WTC11 (cell line): ENCODE data around the gene C17orf75. TPM values are rescaled to one million over a fixed set of nuclear protein-coding genes. Genes with fewer than 3 reads are reported as not detected.

Experiments used
- ATAC-seq: fragments of 200-7000 bp; cut with Tn5 transposase; 2 replicates; pipeline ENCODE4 v1.10.0; 2021; ENCODE audit warnings: mild to moderate bottlenecking, moderate library complexity
- CTCF ChIA-PET: fragments of 300-600 bp; sonication (Branson Sonifier 250); formaldehyde crosslinking; loops from one replicate; lab custom pipeline; 2021; ENCODE audit warnings: antibody characterized with exemption; lab: Charles Lee
- POLR2A ChIA-PET: fragments of 350-600 bp; sonication (Branson Sonifier 250); formaldehyde crosslinking; loops from one replicate; lab custom pipeline; 2021; ENCODE audit warnings: antibody characterized with exemption; lab: Charles Lee
- DNase-seq: peaks from one replicate; pipeline ENCODE4 v3.0.0; 2021; ENCODE audit warnings: low spot score
- H3K27ac Mint-ChIP-seq: 2 replicates; pipeline ENCODE4 v1.8.0; 2021; ENCODE audit warnings: mixed read lengths
- H3K27me3 Mint-ChIP-seq: 2 replicates; pipeline ENCODE4 v1.8.0; 2021; ENCODE audit warnings: low read depth, mild to moderate bottlenecking, moderate library complexity, mixed read lengths
- H3K36me3 Mint-ChIP-seq: 2 replicates; pipeline ENCODE4 v1.8.0; 2021; ENCODE audit warnings: mixed read lengths
- H3K4me1 Mint-ChIP-seq: 2 replicates; pipeline ENCODE4 v1.8.0; 2022; ENCODE audit warnings: mixed read lengths
- H3K4me3 Mint-ChIP-seq: 2 replicates; pipeline ENCODE4 v1.8.0; 2021; ENCODE audit warnings: mild to moderate bottlenecking, moderate library complexity, mixed read lengths
- H3K9me3 Mint-ChIP-seq: 2 replicates; pipeline ENCODE4 v1.8.0; 2021; ENCODE audit warnings: mixed read lengths
- ESRRA ChIP-seq: sonication (generic); formaldehyde crosslinking; IDR thresholded peaks from 2 replicates; pipeline ENCODE4 v1.8.1; 2022; ENCODE audit warnings: mild to moderate bottlenecking, missing genetic modification reagents, borderline replicate concordance
- FOXJ3 ChIP-seq: sonication (generic); formaldehyde crosslinking; IDR thresholded peaks from 2 replicates; pipeline ENCODE4 v1.9.0; 2021; ENCODE audit warnings: missing genetic modification reagents, mild to moderate bottlenecking, borderline replicate concordance
- FOXK1 ChIP-seq: sonication (generic); formaldehyde crosslinking; IDR thresholded peaks from 2 replicates; pipeline ENCODE4 v1.8.0; 2022; ENCODE audit warnings: mild to moderate bottlenecking, moderate library complexity, missing genetic modification reagents
- FOXP1 ChIP-seq: sonication (generic); formaldehyde crosslinking; IDR thresholded peaks from 2 replicates; pipeline ENCODE4 v1.8.0; 2022; ENCODE audit warnings: missing genetic modification reagents, mild to moderate bottlenecking, moderate library complexity, borderline replicate concordance
- GTF2I ChIP-seq: fragments of 250-450 bp; sonication (Bioruptor Pico); conservative IDR thresholded peaks from 2 replicates; pipeline ENCODE4 v1.4.0; 2021; ENCODE audit warnings: mild to moderate bottlenecking
- MYBL2 ChIP-seq: sonication (generic); formaldehyde crosslinking; IDR thresholded peaks from 2 replicates; pipeline ENCODE4 v1.8.1; 2023; ENCODE audit warnings: mild to moderate bottlenecking, moderate library complexity, missing genetic modification reagents
- NFYB ChIP-seq: sonication (generic); formaldehyde crosslinking; conservative IDR thresholded peaks from 2 replicates; pipeline ENCODE4 v1.8.0; 2022; ENCODE audit warnings: low read depth, missing genetic modification reagents
- NR2C2 ChIP-seq: sonication (generic); formaldehyde crosslinking; IDR thresholded peaks from 2 replicates; pipeline ENCODE4 v1.8.0; 2022; ENCODE audit warnings: mild to moderate bottlenecking, missing genetic modification reagents
- OVOL2 ChIP-seq: fragments of 250-450 bp; sonication (Bioruptor Pico); IDR thresholded peaks from 2 replicates; pipeline ENCODE4 v1.9.0; 2021; ENCODE audit warnings: mild to moderate bottlenecking, borderline replicate concordance
- SMAD3 ChIP-seq: sonication (generic); formaldehyde crosslinking; IDR thresholded peaks from 2 replicates; pipeline ENCODE4 v1.8.0; 2022; ENCODE audit warnings: missing genetic modification reagents, mild to moderate bottlenecking, borderline replicate concordance
- TEAD1 ChIP-seq: sonication (generic); formaldehyde crosslinking; IDR thresholded peaks from 2 replicates; pipeline ENCODE4 v1.8.0; 2022; ENCODE audit warnings: mild to moderate bottlenecking, missing genetic modification reagents
- ZNF121 ChIP-seq: sonication (generic); formaldehyde crosslinking; IDR thresholded peaks from 2 replicates; pipeline ENCODE4 v1.8.0; 2023; ENCODE audit warnings: missing genetic modification reagents
- ZNF219 ChIP-seq: sonication (generic); formaldehyde crosslinking; IDR thresholded peaks from 2 replicates; pipeline ENCODE4 v1.8.0; 2023; ENCODE audit warnings: missing genetic modification reagents, mild to moderate bottlenecking, borderline replicate concordance
- ZNF263 ChIP-seq: sonication (generic); formaldehyde crosslinking; IDR thresholded peaks from 2 replicates; pipeline ENCODE4 v1.8.1; 2022; ENCODE audit warnings: low read depth, mild to moderate bottlenecking, moderate library complexity, missing genetic modification reagents
- ZNF416 ChIP-seq: fragments of 250-450 bp; sonication (Bioruptor Pico); IDR thresholded peaks from 2 replicates; pipeline ENCODE4 v1.9.0; 2021; ENCODE audit warnings: mild to moderate bottlenecking, inconsistent platforms
- ZNF671 ChIP-seq: fragments of 250-450 bp; sonication (Bioruptor Pico); IDR thresholded peaks from 2 replicates; pipeline ENCODE4 v1.8.0; 2021; ENCODE audit warnings: mild to moderate bottlenecking
- total RNA-seq: library from RNA; stranded (reverse); gene quantifications from 3 replicates; pipeline ENCODE4 v1.2.3, GENCODE V29; 2021
- TF ChIP-seq, protein P1 (sequence below): sonication (generic); formaldehyde crosslinking; IDR thresholded peaks from 2 replicates; pipeline ENCODE4 v1.8.0; 2022; ENCODE audit warnings: mild to moderate bottlenecking, missing genetic modification reagents
- TF ChIP-seq, protein P2 (sequence below): fragments of 250-450 bp; sonication (Bioruptor Pico); IDR thresholded peaks from 2 replicates; pipeline ENCODE4 v1.9.0; 2021; ENCODE audit warnings: mild to moderate bottlenecking
- TF ChIP-seq, protein P3 (sequence below): sonication (generic); formaldehyde crosslinking; IDR thresholded peaks from 2 replicates; pipeline ENCODE4 v1.8.0; 2023; ENCODE audit warnings: missing genetic modification reagents
- TF ChIP-seq, protein P4 (sequence below): sonication (generic); formaldehyde crosslinking; IDR thresholded peaks from 2 replicates; pipeline ENCODE4 v1.8.1; 2022; ENCODE audit warnings: mild to moderate bottlenecking, moderate library complexity, missing genetic modification reagents
- TF ChIP-seq, protein P5 (sequence below): fragments of 250-450 bp; sonication (Bioruptor Pico); IDR thresholded peaks from 2 replicates; pipeline ENCODE4 v2.1.2; 2022; ENCODE audit warnings: mild to moderate bottlenecking, moderate library complexity
- TF ChIP-seq, protein P6 (sequence below): sonication (generic); formaldehyde crosslinking; IDR thresholded peaks from 2 replicates; pipeline ENCODE4 v1.8.1; 2022; ENCODE audit warnings: mild to moderate bottlenecking, missing genetic modification reagents, moderate library complexity, borderline replicate concordance
- TF ChIP-seq, protein P7 (sequence below): sonication (generic); formaldehyde crosslinking; IDR thresholded peaks from 2 replicates; pipeline ENCODE4 v1.8.1; 2023; ENCODE audit warnings: mild to moderate bottlenecking, missing genetic modification reagents, moderate library complexity

C17orf75 gene
- total RNA-seq, 1 experiment from 2014 or later, result 35.5 TPM

DNA sequence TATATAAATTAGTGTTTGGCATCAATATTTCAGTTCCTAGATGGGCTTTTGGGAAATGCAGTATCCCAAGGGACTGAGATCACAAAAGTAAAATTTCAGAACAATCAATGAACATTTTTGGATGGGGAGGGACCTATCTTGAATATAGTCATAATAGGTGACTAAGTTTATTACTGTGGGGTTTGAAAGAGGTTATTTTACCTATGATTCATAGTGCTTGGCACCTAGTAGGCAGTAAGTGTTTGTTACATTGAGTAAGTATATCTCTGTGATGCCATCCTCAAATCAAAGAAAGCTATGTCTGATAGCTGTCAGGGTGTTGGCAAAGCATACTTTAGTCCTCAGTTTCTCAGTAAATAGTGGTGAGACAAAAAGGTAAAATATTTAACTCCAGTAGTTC, 44.9 kb upstream of the C17orf75 start:
- no peak overlapping the region for H3K27ac Mint-ChIP-seq
- H3K9me3 Mint-ChIP-seq, result no peaks in the 10 kb centered on the region
- no peak for DNase-seq
- ATAC-seq, result no peak
- CTCF ChIA-PET, result interaction anchor here (0.8 to 1.7 kb wide), 2 partner anchors 57 kb away, joined by 5 to 6 read pairs; partner anchors contain the start of gene PSMD11
- POLR2A ChIA-PET, result interaction anchor here (0.6 kb wide), 1 partner anchor 8 kb away, joined by 3 read pairs; no protein-coding TSS in a partner anchor
- H3K4me1 Mint-ChIP-seq, result no peaks in the 10 kb centered on the region
- TF ChIP-seq, protein P1, sequence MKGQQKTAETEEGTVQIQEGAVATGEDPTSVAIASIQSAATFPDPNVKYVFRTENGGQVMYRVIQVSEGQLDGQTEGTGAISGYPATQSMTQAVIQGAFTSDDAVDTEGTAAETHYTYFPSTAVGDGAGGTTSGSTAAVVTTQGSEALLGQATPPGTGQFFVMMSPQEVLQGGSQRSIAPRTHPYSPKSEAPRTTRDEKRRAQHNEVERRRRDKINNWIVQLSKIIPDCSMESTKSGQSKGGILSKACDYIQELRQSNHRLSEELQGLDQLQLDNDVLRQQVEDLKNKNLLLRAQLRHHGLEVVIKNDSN (CRISPR knock-in tag), result no peak
- TF ChIP-seq, protein P2, sequence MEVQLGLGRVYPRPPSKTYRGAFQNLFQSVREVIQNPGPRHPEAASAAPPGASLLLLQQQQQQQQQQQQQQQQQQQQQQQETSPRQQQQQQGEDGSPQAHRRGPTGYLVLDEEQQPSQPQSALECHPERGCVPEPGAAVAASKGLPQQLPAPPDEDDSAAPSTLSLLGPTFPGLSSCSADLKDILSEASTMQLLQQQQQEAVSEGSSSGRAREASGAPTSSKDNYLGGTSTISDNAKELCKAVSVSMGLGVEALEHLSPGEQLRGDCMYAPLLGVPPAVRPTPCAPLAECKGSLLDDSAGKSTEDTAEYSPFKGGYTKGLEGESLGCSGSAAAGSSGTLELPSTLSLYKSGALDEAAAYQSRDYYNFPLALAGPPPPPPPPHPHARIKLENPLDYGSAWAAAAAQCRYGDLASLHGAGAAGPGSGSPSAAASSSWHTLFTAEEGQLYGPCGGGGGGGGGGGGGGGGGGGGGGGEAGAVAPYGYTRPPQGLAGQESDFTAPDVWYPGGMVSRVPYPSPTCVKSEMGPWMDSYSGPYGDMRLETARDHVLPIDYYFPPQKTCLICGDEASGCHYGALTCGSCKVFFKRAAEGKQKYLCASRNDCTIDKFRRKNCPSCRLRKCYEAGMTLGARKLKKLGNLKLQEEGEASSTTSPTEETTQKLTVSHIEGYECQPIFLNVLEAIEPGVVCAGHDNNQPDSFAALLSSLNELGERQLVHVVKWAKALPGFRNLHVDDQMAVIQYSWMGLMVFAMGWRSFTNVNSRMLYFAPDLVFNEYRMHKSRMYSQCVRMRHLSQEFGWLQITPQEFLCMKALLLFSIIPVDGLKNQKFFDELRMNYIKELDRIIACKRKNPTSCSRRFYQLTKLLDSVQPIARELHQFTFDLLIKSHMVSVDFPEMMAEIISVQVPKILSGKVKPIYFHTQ (CRISPR knock-in tag), result no peak
- TF ChIP-seq, protein P3, sequence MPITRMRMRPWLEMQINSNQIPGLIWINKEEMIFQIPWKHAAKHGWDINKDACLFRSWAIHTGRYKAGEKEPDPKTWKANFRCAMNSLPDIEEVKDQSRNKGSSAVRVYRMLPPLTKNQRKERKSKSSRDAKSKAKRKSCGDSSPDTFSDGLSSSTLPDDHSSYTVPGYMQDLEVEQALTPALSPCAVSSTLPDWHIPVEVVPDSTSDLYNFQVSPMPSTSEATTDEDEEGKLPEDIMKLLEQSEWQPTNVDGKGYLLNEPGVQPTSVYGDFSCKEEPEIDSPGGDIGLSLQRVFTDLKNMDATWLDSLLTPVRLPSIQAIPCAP, result no peak
- TF ChIP-seq MYBL2 (CRISPR knock-in tag) (no peak), NFYB (no peak), TEAD1 (CRISPR knock-in tag) (no peak), ZNF219 (CRISPR knock-in tag) (no peak), OVOL2 (no peak), FOXK1 (CRISPR knock-in tag) (no peak), ZNF263 (no peak)
- TF ChIP-seq, protein P4, sequence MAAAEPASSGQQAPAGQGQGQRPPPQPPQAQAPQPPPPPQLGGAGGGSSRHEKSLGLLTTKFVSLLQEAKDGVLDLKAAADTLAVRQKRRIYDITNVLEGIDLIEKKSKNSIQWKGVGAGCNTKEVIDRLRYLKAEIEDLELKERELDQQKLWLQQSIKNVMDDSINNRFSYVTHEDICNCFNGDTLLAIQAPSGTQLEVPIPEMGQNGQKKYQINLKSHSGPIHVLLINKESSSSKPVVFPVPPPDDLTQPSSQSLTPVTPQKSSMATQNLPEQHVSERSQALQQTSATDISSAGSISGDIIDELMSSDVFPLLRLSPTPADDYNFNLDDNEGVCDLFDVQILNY (CRISPR knock-in tag), result no peak
- TF ChIP-seq, protein P5, sequence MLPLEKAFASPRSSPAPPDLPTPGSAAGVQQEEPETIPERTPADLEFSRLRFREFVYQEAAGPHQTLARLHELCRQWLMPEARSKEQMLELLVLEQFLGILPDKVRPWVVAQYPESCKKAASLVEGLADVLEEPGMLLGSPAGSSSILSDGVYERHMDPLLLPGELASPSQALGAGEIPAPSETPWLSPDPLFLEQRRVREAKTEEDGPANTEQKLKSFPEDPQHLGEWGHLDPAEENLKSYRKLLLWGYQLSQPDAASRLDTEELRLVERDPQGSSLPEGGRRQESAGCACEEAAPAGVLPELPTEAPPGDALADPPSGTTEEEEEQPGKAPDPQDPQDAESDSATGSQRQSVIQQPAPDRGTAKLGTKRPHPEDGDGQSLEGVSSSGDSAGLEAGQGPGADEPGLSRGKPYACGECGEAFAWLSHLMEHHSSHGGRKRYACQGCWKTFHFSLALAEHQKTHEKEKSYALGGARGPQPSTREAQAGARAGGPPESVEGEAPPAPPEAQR (CRISPR knock-in tag), result no peak
- H3K36me3 Mint-ChIP-seq, result peaks cover 7% of the 10 kb centered on the region
- no peaks in the 10 kb centered on the region for H3K27me3 Mint-ChIP-seq
- no peak overlapping the region for H3K4me3 Mint-ChIP-seq

DNA sequence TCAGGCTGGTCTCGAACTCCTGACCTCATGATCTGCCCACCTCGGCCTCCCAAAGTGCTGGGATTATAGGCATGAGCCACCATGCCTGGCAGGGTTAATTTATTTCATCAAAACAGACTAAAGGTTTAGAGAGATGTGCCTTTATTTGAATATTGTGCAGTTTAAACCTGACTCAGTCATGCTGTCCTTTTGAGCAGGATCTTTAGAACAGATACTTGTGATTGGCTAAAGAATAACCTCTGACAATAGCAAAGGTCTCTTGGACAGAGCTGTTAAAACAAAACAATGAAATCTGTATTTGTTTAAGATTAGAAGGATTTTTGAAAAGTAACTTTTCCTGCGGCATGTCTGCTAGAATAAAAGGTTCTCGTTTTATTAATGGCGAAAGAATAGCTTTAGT, 44.0 kb upstream of the C17orf75 start:
- Mint-ChIP-seq H3K27me3 (no peaks in the 10 kb centered on the region), H3K9me3 (no peaks in the 10 kb centered on the region), H3K4me1 (no peaks in the 10 kb centered on the region), H3K4me3 (no peak overlapping the region), H3K27ac (no peak overlapping the region), H3K36me3 (peaks cover 11% of the 10 kb centered on the region)
- TF ChIP-seq SMAD3 (no peak), FOXP1 (CRISPR knock-in tag) (no peak), ZNF671 (CRISPR knock-in tag) (no peak), NR2C2 (CRISPR knock-in tag) (no peak), ZNF121 (CRISPR knock-in tag) (no peak), ZNF416 (CRISPR knock-in tag) (no peak), FOXJ3 (CRISPR knock-in tag) (no peak), GTF2I (CRISPR knock-in tag) (no peak), ESRRA (CRISPR knock-in tag) (no peak)
- TF ChIP-seq, protein P6, sequence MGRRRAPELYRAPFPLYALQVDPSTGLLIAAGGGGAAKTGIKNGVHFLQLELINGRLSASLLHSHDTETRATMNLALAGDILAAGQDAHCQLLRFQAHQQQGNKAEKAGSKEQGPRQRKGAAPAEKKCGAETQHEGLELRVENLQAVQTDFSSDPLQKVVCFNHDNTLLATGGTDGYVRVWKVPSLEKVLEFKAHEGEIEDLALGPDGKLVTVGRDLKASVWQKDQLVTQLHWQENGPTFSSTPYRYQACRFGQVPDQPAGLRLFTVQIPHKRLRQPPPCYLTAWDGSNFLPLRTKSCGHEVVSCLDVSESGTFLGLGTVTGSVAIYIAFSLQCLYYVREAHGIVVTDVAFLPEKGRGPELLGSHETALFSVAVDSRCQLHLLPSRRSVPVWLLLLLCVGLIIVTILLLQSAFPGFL (CRISPR knock-in tag), result no peak
- TF ChIP-seq, protein P2 (CRISPR knock-in tag), result no peak
- TF ChIP-seq, protein P7, sequence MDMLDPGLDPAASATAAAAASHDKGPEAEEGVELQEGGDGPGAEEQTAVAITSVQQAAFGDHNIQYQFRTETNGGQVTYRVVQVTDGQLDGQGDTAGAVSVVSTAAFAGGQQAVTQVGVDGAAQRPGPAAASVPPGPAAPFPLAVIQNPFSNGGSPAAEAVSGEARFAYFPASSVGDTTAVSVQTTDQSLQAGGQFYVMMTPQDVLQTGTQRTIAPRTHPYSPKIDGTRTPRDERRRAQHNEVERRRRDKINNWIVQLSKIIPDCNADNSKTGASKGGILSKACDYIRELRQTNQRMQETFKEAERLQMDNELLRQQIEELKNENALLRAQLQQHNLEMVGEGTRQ (CRISPR knock-in tag), result no peak
- DNase-seq (no peak), ATAC-seq (no peak)
- POLR2A ChIA-PET, result interaction anchor here (0.6 kb wide), 2 partner anchors 9 to 157 kb away, joined by 3 to 6 read pairs; no protein-coding TSS in a partner anchor
- CTCF ChIA-PET, result interaction anchor here (0.8 kb wide), 1 partner anchor 58 kb away, joined by 6 read pairs; the partner anchor contains the start of gene PSMD11
